Hepatocyte (in vitro differentiated cells): Measurements from ENCODE around the gene HOXC12.

Experiments
- CTCF ChIP-seq: fragments of 200-600 bp; sonication (generic); IDR thresholded peaks from 2 replicates; pipeline ENCODE4 v1.5.1; 2016; ENCODE audit warnings: antibody characterized with exemption, mild to moderate bottlenecking; ENCODE audit not compliant: poor library complexity
- EZH2 ChIP-seq: fragments of 200-600 bp; sonication (generic); IDR thresholded peaks from 2 replicates; pipeline ENCODE4 v1.6.1; 2016; ENCODE audit warnings: antibody characterized with exemption, mild to moderate bottlenecking, borderline replicate concordance

- TF ChIP-seq CTCF (no peak), EZH2 (peak; percentile 51)
Observed at GRCh38 chr12:53981634-53982565, 27.2 kb downstream of the HOXC12 start.
